Stimulated activated CD8-positive, alpha-beta memory T cell treated with anti-CD3 and anti-CD28 coated beads, Interleukin-7, amount 100 ng/mL, for 24 hours (primary cell): Measurements from ENCODE around the gene CUEDC2.

Source experiments
- DNase-seq: peaks from one replicate; pipeline ENCODE4 v3.0.0-alpha.2; 2020; ENCODE audit warnings: low read depth

Gene CUEDC2, protein sequence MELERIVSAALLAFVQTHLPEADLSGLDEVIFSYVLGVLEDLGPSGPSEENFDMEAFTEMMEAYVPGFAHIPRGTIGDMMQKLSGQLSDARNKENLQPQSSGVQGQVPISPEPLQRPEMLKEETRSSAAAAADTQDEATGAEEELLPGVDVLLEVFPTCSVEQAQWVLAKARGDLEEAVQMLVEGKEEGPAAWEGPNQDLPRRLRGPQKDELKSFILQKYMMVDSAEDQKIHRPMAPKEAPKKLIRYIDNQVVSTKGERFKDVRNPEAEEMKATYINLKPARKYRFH

DNA sequence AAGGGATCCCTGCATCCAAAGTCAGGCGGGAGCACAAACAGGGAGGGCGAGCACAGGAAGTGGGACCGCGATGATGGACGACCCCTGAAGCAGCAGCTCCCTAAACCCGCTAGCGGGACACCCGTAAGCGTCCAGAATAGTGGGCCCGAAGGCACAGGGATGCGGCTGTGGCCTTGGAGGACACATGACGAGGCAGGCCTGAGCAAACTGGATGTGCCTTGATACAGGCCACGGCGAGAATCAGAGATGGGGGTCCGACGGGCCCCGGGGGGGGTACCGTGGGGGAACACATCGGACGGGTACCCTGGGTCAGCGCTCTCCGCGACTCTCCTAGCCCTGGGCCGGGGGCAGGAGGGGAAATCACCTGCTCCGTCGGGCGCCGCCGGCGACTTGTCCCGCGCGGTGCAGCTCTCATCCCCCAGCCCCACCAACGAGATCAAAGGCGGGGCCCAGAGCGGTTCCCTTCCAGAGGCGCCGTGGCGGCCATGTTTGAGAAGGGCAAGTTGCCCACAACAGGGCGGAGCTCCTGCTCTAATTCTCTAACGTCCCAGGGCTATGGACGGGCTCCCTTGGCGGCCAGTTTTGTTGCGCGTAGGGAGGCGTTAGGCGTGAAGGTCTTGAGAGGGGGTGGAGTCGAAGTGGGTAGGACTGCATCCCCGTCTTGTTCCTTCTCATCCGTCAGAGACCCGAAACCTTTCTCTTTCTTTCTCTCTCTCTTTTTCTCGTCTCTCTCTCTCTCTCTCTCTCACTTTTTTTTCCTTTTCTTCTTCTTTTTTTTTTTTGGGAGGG, at the start of gene CUEDC2:
TSS of gene CUEDC2 (minus strand) at position 413 of the 789 bp plus-strand sequence. CDS start 7,386 bp downstream, outside the sequence.
- peak; percentile 93 for DNase-seq

DNA sequence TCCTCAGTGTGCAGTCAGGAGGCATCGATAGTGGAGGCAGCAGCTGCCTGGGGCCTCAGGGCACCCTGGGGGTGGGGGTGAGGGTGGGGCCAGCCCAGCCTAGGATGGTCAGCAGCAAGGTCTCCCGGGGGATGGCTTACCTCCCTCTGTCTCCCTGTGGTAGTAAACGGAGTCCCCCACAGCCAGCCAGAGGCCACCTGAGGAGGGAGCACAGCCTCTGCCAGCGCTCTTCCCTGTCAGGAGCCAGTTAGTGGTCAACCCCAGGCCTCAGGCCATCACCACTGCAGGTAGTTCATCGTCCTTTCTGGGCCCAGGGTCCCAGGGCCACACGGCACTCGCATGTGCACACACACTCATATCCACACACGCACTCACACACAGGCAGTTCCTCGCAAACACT, 48.0 kb upstream of the CUEDC2 start:
- no peak for DNase-seq

DNA sequence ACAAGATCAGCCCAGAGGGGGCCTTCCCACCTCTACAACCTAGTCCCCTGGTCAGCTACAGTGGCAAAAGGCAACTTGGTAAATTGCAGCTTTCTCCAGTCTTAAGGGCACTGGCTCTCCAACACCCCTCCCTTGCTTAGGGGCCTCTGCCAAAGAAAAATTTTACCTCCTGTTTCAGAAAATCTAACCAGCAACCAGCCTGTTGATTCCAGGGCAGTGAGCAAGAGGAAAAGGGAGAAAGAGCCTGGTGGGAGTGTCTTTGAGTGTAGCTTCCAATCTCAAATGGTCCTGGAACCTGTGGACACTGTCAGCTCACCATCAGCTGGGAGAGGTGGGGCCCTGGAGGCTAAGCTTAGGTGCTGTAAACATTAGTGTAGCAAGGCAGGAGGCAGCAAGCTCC, 47.3 kb upstream of the CUEDC2 start:
- DNase-seq = no peak

DNA sequence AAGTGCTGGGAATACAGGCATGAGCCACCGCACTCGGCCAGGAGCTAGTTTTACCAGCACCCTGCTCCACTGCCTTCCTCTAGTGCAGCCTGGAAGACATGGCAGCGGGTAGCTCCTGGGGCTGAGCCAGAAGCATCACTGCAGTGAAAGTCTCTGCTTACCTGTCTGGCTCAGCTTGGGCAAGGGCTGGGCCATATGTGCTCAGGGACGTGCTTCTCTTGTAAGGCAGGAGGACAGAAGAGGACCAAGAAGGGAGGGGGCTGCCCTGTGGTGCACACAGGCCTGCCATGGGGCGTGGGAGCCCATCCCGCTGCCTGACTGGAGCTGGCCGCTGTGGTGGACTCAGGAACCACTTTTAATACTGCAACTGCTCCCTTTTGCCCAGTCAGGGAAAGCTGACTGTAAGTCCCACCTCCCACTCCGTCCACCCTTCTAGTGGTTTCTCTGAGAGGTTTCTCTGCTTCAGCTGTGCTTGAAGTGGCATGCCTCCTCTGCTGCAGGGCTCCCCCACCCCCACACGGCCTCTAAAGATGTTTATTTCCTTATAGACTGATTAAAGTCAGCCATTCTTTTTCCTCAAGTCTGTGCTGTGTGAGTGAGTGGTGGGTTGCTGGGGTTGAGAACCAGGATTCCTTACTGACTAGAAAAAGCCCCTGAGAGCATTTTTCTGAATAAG, 44.2 kb upstream of the CUEDC2 start:
- DNase-seq = no peak

DNA sequence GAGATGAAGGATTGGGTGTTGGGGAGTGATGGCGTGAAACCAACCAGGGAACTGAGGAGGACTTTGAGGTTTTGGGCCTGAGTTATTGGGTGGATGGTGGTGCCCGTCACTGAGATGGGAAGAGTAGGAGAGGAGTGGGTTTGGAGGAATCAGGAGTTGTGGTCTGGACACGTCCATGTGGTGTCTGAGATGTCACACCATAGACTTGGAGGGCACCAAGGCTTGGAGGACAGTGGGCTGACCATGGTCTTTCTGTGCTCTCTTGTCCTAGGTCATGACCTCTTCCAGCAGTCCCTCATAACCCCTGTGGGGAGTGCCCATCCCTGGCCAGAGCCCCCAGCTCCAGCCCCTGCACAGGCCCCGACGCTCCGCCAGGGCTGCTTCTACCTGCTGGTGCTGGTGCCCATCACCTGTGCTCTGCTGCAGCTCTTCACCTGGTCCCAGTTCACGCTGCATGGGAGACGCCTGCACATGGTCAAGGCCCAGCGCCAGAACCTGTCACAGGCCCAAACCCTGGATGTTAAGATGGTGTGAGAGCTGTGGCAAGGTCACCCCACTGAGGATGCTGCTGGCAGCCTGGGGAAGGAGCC, 43.2 kb upstream of the CUEDC2 start:
- DNase-seq = no peak

DNA sequence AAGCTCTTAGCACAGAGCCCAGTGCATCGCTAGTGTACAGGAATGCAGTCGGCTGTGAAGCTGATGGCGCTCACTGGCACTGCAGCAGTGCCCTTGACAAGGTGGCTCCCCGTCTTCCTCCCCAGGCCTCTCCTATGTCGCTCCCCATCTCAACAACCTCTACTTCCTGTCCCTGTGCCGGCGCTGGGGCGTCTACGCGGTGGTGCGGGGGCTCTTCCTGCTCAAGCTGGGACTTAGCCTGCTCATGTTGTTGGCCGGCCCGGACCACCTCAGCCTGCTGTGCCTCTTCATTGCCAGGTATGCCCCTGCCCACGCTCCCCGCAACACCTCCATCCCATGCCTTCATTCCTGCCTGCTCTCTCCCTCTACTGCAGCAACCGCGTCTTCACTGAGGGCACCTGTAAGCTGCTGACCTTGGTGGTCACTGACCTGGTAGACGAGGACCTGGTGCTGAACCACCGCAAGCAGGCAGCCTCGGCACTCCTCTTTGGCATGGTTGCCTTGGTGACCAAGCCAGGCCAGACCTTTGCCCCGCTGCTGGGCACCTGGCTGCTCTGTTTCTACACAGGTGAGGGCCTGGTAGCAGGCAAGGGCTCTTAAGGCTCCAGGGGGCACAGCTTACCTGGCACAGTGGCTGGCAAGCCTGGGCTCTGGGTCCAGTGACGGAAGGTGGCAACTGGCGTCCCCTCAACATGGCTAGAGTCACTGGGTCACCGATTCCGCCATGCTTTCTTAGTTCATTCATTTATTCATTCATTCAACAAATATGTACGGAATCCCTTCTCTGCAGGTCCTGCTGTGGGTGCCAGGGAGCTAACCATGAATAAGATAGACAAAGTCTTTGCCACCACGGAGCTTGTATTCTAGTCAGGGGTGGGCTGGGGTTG, 41.3 kb upstream of the CUEDC2 start:
- no peak for DNase-seq

DNA sequence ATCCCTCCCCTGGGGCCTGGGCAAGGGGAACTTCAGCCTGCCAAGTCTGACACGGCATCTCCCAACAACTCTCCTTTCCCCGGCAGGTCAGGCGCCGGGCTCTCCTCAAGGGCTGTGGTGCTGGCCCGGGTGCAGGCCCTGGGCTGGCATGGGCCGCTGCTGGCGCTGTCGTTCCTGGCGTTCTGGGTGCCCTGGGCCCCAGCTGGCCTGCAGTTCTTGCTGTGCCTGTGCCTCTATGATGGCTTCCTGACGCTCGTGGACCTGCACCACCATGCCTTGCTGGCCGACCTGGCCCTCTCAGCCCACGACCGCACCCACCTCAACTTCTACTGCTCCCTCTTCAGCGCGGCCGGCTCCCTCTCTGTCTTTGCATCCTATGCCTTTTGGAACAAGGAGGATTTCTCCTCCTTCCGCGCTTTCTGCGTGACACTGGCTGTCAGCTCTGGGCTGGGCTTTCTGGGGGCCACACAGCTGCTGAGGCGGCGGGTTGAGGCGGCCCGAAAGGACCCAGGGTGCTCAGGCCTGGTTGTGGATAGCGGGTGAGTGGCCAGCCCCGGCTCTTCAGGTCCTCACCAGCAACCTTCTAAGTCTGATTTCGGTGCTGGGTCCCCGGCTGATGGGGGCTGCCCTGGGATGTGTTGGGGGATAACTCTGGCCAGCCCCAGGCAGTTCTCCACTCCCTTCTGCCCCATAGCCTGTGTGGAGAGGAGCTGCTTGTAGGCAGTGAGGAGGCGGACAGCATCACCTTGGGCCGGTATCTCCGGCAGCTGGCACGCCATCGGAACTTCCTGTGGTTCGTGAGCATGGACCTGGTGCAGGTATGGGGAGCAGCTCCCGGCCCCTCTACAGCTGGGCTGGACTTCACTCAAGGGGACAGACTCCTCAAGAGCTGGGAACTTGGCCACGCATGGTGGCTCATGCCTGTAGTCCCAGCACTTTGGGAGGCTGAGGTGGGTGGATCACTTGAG, 38.5 kb upstream of the CUEDC2 start:
- no peak for DNase-seq

DNA sequence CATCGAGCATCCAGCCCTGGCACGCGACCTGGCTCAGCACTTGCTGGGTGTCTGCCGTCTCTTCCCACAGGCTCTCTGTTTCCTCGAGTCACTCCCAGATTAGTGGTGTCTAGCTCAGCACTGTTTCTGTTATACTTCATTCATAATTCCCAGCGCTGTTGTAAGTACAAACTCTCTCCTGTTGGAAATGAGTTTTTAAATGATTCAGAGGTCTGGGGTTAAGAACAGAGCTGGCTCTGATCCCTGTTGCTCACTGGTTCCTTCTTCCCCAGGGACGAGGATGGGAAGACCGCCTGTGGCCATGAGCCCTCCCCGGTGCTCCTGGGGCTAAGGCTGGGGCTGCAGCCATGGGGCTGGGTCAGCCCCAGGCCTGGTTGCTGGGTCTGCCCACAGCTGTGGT, 36.3 kb upstream of the CUEDC2 start:
- DNase-seq = no peak

DNA sequence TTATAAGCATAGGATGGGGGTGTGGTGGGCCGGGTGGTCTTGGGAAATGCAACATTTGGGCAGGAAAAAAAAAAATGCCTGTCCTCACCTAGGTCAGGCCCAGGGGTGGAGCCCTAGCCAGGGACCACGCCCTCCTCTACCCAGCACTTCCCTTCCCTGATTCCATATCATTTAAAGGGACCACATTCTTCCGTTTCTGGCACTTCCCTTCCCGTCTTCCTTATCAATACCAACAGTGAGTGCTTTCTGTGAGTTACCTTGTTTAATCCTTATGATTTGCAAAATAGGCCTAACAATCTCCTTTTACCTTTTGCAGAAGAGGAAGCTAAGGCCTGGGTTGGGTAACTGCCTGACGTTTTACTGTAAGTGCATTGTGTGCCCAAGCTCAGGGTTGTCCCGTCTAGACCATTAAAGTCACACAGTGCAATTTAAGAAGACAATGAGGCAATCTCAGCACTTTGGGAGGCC, 35.6 kb upstream of the CUEDC2 start:
- DNase-seq = no peak

DNA sequence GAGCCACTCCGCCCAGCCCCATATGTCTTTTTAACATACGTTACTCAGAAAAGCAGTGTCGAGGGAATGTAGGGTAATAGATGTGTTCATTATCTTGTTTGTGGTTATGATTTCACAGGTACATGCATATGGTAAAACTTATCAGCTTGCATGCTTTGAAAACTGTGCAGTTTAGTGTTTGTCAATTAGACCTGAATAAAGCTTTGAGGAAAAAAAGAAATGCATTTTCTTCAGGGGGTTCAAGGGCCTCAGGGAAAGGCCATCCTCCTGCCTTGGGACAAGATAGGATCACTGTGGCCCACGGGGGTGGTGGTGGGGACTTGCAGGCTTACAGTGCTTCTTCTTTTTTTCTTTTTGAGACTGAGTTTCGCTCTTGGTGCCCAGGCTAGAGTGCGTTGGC, 34.9 kb upstream of the CUEDC2 start:
- no peak for DNase-seq

DNA sequence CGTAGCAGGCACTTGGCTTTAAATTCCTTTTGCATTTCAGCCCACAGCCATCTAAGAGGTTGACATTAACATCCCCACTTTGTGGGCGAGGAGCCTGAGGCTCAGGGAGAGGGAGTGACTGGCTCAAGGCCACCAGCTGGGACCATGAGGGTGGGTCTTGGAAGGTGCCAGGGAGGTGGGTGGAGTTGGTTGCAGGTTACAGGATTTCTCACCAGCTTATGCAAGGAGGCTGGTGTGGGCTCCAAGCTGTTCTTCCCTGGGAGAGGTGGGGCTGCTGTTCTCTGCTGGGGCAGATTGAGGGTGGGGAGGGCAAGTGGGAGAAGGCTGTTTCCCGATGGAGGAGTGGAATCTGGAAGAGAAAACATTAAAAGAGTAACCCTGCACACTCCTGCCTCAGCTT, 33.1 kb upstream of the CUEDC2 start:
- DNase-seq = no peak

DNA sequence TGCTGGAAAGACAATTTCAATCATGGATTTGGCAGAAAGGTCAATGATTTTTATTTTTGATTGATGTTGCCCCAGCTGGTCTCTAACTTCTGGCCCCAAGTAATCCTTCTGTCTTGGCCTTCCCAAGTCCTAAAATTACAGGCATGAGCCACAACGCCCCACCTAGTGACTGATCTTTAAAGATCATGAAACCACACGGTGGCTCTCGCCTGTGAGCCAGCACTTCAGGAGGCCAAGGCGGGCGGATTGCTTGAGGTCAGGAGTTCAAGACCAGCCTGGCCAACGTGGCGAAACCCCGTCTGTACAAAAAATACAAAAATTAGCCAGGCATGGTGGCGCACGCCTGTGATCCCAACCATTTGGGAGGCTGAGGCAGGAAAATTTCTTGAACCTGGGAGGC, 31.6 kb upstream of the CUEDC2 start:
- no peak for DNase-seq

DNA sequence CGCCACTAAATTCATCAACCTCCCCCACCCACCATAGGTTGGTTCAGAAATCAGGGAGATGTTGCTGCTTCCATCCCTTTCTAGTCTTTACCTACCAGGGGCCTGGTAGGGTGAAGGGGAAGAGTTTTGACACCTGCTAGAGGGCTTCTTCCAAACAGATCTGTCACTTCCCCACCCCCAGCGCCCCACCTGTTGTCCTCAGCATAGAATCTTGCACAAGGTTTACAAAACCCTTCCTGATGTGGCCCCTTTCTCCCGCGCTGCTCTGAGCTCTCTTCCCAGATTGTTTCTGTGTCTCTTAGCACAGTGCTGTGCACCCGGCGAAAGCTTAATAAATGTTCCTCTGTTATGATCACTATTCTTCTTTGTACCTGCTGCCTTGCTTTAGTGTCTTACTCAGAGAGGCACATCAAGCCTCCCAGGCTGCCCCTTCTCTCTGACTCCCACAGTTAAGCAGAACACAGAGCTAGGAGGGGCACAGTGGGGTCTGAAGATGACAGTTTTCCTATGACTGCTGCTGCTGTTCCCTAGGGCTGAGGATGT, 30.2 kb upstream of the CUEDC2 start:
- no peak for DNase-seq

DNA sequence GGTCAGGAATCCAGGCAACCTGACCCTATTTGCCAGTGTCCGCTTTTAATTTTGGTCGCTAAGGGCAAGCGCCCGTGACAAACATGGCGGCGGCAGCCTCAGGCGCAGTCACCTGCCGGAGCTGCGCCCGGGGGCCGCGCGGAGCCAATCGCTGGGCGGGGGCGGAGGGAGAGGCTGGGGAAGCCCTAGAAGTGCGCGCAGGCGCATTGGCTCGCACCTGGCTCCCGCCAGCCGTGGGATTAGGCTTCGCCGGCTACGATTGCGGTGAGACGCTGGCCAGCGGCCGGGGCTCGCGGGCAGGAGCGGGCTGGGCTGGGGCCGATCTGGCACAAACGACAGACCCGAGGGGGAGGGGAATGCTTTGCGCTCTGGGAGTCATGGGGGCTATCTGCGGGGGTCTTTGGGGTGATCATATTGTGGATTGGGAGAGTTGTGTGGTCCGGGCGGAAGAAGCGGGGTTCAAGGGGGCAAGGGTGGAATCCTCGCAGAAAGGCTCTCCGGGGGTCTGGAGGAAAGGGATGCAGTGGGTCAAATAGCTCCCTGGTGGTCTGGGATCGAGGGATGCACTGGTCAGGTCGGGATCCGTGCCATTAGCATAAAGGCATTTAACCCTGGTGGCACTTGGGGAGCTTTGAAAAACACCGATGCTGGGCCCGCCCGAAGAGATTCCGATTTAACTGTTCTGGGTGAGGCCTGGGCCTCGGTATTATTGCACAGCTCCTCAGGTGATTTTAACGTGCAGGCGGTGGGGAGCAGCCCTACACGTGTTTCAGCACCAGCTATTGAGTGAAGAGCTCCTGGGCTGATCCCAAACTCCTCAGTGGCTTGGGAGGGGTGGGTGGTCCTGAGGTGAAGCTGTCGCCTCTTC, 29.0 kb upstream of the CUEDC2 start:
- DNase-seq = peak; percentile 82

DNA sequence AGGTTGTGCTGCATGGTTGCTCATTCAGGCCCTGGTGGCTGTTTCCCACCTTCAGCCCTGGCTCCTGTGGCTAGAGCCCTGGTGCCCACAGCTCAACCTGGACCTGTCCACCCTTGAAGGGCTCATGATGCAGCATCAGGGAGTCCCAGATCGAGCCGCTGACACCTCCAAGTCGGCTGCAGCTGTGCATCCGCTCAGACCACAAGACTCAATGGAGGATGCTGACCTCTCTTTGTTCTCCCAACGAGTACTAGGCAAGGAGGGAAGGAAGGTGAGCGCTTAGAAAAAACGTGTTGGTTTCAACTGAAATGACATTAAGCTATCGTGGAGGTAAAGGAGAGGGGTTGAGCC, 28.4 kb upstream of the CUEDC2 start:
- DNase-seq = no peak

DNA sequence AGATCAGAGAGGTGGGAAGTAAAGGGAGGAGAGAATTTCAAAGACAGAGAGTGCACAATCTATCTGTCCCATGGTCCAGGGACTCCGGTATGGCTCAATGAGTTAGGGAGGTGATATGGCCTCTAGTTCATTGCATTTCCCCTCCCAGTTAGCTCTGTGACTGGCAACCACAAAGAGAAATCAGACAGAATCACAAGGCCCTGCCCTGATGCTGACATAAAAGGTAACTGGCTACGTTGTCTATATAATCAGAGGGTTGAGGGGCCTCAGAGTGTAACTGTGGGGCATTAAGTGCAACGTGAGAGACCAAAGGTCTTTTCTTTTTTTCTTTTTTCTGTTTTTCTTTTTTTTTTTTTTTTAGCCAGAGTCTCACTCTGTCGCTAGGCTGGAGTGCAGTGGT, 26.3 kb upstream of the CUEDC2 start:
- DNase-seq = no peak

DNA sequence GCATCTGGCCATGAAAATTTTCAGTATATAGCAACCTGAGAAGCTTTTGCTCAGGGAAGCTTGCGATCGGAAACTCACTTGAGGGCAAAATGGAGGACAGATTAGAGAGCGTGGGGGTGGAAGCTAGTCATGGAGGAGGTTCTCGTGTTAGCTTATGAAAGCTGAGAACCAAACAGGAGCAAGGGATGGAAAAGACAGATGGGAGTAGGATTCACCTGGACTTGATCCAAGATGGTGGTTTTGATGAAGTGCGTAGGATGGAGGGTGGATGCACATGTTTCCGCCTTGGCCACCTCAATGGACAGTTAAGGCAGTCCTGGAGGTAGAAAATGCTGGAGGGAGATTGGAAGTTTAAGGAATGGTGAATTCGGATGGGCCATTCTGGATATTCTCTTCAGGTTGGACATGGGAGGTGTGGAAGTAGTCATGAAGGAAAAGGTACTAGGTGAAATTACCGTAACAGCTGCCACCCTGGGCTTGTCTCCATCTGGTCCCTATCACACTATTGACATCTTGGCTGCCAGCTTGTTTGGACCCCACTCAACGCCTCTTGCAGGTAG, 25.3 kb upstream of the CUEDC2 start:
- no peak for DNase-seq

DNA sequence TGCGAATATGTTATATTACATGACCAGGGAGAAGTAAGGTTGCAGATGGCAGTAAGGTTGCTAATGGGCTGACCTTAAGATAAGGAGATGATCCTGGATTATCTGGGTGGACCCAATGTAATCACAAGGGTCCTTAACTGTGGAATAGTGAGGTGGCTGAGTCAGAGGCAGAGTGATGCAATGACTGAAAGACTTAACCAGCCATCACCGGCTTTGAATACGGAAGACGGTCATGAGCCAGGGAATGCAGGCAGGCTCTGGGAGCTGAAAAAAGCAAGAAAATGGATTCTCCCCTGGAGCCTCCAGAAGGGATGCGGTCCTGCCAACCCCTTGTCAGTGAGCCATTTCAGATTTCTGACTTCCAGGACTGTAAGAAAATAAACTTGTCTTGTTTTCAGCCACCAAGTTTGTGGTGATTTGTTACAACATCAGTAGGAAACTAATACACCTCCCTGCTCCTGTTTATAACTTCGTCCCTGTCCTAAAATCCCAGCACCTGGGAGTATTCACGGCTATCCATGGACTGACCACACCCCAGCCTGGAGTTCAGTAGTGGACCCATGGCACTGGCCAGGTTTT, 23.6 kb upstream of the CUEDC2 start:
- DNase-seq = no peak
